HL-60 (cell line): ENCODE measurements around the gene POLD2.

ENCODE experiments used
- DNase-seq, 2 experiments: peaks; one replicate each; pipeline ENCODE4 v3.0.0-alpha.2; 2010 to 2020; ENCODE audit warnings: low read depth in 1 of 2, low spot score in 1 of 2
- H3K27ac ChIP-seq: fragments of 250-450 bp; sonication (Bioruptor Pico); replicated peaks from 2 replicates; pipeline ENCODE4 v1.5.1; 2020; ENCODE audit warnings: mild to moderate bottlenecking, moderate library complexity
- H3K27me3 ChIP-seq: fragments of 250-450 bp; sonication (Bioruptor Pico); 2 replicates; pipeline ENCODE4 v1.5.1; 2021; ENCODE audit warnings: mild to moderate bottlenecking, moderate library complexity; ENCODE audit not compliant: insufficient read depth, poor library complexity, severe bottlenecking
- H3K4me3 ChIP-seq: replicated peaks from 2 replicates; pipeline ENCODE4 v1.5.1; 2011; ENCODE audit warnings: mild to moderate bottlenecking, control low read depth, low read length; ENCODE audit not compliant: insufficient read depth
- CTCF ChIP-seq: IDR thresholded peaks from one replicate; pipeline ENCODE4 v1.5.1; 2011; ENCODE audit warnings: low read length, control low read depth, inconsistent platforms; ENCODE audit not compliant: insufficient read depth
- GABPA ChIP-seq: IDR thresholded peaks from 2 replicates; pipeline ENCODE4 v1.6.1; 2012; ENCODE audit warnings: low read depth
- POLR2AphosphoS5 ChIP-seq: IDR thresholded peaks from 2 replicates; pipeline ENCODE4 v1.6.1; 2012; ENCODE audit warnings: low read depth
- REST ChIP-seq: IDR thresholded peaks from 2 replicates; pipeline ENCODE4 v1.6.1; 2012; ENCODE audit warnings: low read depth; ENCODE audit not compliant: insufficient replicate concordance
- SPI1 ChIP-seq: IDR thresholded peaks from 2 replicates; pipeline ENCODE4 v1.6.1; 2012; ENCODE audit warnings: low read depth, mild to moderate bottlenecking, borderline replicate concordance

The POLD2 gene

GRCh38 chr7:44106311-44107065 is 16.9 kb downstream of the POLD2 start:
- DNase-seq: no peak
- peaks cover 6% of the 10 kb centered on the region for H3K27me3 ChIP-seq
- no peak overlapping the region for H3K27ac ChIP-seq
- H3K4me3 ChIP-seq: no peak overlapping the region
- TF ChIP-seq GABPA (no peak), CTCF (no peak), POLR2AphosphoS5 (no peak), REST (no peak), SPI1 (no peak)

- no peak for TF ChIP-seq GABPA
- no peak for TF ChIP-seq CTCF
- TF ChIP-seq SPI1: peak; percentile 74
- TF ChIP-seq POLR2AphosphoS5: no peak
- DNase-seq: no peak
- H3K4me3 ChIP-seq: no peak overlapping the region
- H3K27ac ChIP-seq: no peak overlapping the region
- peaks cover 6% of the 10 kb centered on the region for H3K27me3 ChIP-seq
These were observed 17.5 kb downstream of the POLD2 start for GRCh38 chr7:44105832-44106231.

- TF ChIP-seq SPI1: no peak
- TF ChIP-seq REST: no peak
- TF ChIP-seq GABPA: no peak
- TF ChIP-seq POLR2AphosphoS5: no peak
- no peak for TF ChIP-seq CTCF
- H3K27me3 ChIP-seq: peaks cover 6% of the 10 kb centered on the region
- H3K27ac ChIP-seq: no peak overlapping the region
- DNase-seq: no peak
- H3K4me3 ChIP-seq: no peak overlapping the region
These were observed 18.2 kb downstream of the POLD2 start for GRCh38 chr7:44104860-44105771.
